Activated CD8-positive, alpha-beta memory T cell treated with anti-CD3 and anti-CD28 coated beads, Interleukin-2, amount 50 U/mL, for 24 hours (primary cell): ENCODE results near the gene PAQR4.

ENCODE experiments used
- DNase-seq: peaks from one replicate; pipeline ENCODE4 v3.0.0-alpha.2; 2020; ENCODE audit errors: extremely low read depth

Gene PAQR4

DNA sequence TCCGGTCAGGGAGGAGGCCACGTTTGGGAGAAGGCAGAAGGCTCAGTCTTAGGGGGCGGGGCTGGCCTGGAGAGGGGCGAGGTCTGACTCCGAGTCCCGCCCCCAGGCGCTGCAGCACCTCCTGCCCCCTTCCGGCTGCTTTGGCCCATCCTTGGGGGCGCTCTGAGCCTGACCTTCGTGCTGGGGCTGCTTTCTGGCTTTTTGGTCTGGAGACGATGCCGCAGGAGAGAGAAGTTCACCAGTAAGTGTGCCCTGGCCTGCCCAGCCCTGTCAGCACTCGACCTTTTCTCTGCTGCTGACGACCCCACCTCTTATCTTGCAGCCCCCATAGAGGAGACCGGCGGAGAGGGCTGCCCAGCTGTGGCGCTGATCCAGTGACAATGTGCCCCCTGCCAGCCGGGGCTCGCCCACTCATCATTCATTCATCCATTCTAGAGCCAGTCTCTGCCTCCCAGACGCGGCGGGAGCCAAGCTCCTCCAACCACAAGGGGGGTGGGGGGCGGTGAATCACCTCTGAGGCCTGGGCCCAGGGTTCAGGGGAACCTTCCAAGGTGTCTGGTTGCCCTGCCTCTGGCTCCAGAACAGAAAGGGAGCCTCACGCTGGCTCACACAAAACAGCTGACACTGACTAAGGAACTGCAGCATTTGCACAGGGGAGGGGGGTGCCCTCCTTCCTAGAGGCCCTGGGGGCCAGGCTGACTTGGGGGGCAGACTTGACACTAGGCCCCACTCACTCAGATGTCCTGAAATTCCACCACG lies 52.5 kb downstream of the PAQR4 start:
- DNase-seq: peak; percentile 61

DNA sequence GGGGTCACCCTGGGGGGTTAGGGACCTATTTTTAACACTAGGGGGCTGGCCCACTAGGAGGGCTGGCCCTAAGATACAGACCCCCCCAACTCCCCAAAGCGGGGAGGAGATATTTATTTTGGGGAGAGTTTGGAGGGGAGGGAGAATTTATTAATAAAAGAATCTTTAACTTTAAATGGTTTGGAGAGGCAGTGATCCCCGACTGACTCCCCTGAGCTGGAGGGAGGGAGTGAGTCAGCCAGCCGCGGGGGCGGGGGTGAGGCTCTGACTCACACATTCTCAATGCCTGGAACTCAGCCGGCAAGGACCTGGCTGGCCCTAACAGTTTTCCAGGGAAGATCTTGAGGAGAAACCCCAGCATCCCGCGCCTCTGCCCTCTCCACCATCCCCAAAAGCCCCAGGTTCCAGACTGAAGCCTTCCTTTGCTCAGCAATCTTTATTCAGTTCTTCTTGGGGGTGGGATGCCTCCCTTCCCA lies 53.1 kb downstream of the PAQR4 start:
- peak; percentile 78 for DNase-seq

DNA sequence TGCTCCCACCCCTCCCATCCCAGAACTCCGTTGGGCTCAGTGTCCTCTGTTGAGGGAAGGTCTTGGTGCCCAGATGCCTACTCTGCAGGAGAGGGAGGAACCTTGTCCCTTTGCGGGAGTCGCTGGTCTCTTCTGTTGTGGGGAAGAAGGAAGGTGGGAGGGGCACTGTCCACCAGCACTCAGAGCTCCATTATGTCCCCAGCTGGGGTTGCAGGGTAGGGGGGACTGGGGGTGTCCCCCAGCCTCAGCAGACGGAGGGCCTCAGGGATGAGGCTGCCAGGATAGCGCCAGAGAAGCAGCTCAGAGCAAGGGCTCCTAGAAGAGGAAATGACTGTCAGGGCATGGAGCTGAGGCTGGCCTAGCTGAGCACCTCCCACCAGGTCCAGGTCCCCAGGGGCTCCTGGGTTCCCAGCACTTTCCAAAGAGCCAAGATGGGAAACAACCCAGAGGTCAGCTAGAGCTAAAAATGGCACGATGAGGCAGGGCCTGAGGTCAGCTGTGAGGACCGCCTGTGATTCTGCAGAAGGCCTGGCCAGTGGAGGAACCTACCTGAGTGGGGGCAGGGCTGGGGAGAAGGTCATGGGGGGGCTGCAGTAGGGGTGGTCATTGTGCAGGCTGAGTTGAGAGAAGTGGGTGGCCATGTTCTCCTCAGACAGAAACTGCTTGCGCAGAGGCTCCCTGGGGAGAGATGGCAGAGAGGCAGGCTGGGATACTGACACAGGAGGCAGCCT lies 53.7 kb downstream of the PAQR4 start:
- DNase-seq: no peak
